ENCODE measurements around the gene GLDC. TPM values are rescaled to one million over a fixed set of nuclear protein-coding genes. Genes with fewer than 3 reads are reported as not detected.

GLDC gene
- total and polyA plus RNA-seq, 2 donors (not counting 1 experiment from before 2014, with no cell fraction given), result 0.71 to 0.86 TPM

- DNase-seq (no peak), ATAC-seq (ENCODE audit: low read depth) (no peak)
- ChIA-PET CTCF (no interaction called here), POLR2A (no interaction called here)
- Histone ChIP-seq H4K20me1 (ENCODE audit: control insufficient read depth, insufficient read depth, low read length, poor library complexity, severe bottlenecking) (no peaks in the 10 kb centered on the region), H3K9me3 (ENCODE audit: control extremely low read depth in 1 of 3, control insufficient read depth in 2 of 3, insufficient read depth in 1 of 3, low read length in 2 of 3) (peaks cover 0 to 3% (median 0%) of the 10 kb centered on the region in 3 donors), H3K4me3 (ENCODE audit: control extremely low read depth in 1 of 5, extremely low read depth in 1 of 5, insufficient read depth in 1 of 5, low read depth in 2 of 5, low read length in 4 of 5) (no peak overlapping the region), H3K27me3 (replicated peaks in 1 of 4; ENCODE audit: control extremely low read depth in 1 of 4, control insufficient read depth in 3 of 4, insufficient read depth in 4 of 4, low read length in 3 of 4) (peaks cover 0 to 4% (median 0%) of the 10 kb centered on the region in 4 experiments), H3K4me2 (replicated peaks; ENCODE audit: low read depth, low read length, poor library complexity, severe bottlenecking) (no peak overlapping the region), H3K27ac (ENCODE audit: low read length in 2 of 2) (no peak overlapping the region), H3K79me2 (ENCODE audit: control insufficient read depth, insufficient read depth, low read length) (no peaks in the 10 kb centered on the region), H3K36me3 (replicated peaks in 1 of 2; ENCODE audit: control extremely low read depth in 1 of 2, control insufficient read depth in 1 of 2, extremely low read depth in 1 of 2, insufficient read depth in 2 of 2, low read length in 1 of 2) (no peaks in the 10 kb centered on the region), H2AFZ (ENCODE audit: insufficient read depth, low read depth, low read length, poor library complexity, severe bottlenecking) (no peak overlapping the region), H3K4me1 (ENCODE audit: control insufficient read depth in 2 of 2, insufficient read depth in 2 of 2, low read length in 2 of 2) (peaks cover 0 to 4% of the 10 kb centered on the region in 2 donors), H3K9ac (ENCODE audit: low read length) (no peak overlapping the region)
- peaks cover 14% of the 10 kb centered on the region for H3K4me1 Mint-ChIP-seq
- H3K27ac Mint-ChIP-seq, result no peak overlapping the region
- H3K4me3 Mint-ChIP-seq, result no peak overlapping the region
- H3K27me3 Mint-ChIP-seq, result no peaks in the 10 kb centered on the region
- no peaks in the 10 kb centered on the region for H3K9me3 Mint-ChIP-seq (ENCODE audit: insufficient read depth)
- 95% methylated on average over 4 of the region's 6 CpGs for WGBS (ENCODE audit: insufficient coverage)
- TF ChIP-seq CTCF (IDR thresholded peaks at IDR 0.05), result no peak
- no peak for TF ChIP-seq EZH2 (IDR thresholded peaks at IDR 0.05; ENCODE audit: borderline replicate concordance, insufficient read depth, low read depth, low read length, poor library complexity, severe bottlenecking)
- intact Hi-C loops (cut with micrococcal nuclease), result no loop called here
Measured at GRCh38 chr9:6619909-6620308, 25.6 kb downstream of the GLDC start.

GRCh38 chr9:6616951-6617602 is 28.5 kb downstream of the GLDC start:
- Histone ChIP-seq H3K9ac (ENCODE audit: low read length) (no peak overlapping the region), H3K36me3 (replicated peaks in 1 of 2; ENCODE audit: control extremely low read depth in 1 of 2, control insufficient read depth in 1 of 2, extremely low read depth in 1 of 2, insufficient read depth in 2 of 2, low read length in 1 of 2) (no peaks in the 10 kb centered on the region), H3K4me1 (ENCODE audit: control insufficient read depth in 2 of 2, insufficient read depth in 2 of 2, low read length in 2 of 2) (peaks cover 0 to 4% of the 10 kb centered on the region in 2 donors), H4K20me1 (ENCODE audit: control insufficient read depth, insufficient read depth, low read length, poor library complexity, severe bottlenecking) (no peaks in the 10 kb centered on the region), H2AFZ (ENCODE audit: insufficient read depth, low read depth, low read length, poor library complexity, severe bottlenecking) (no peak overlapping the region), H3K27ac (ENCODE audit: low read length in 2 of 2) (no peak overlapping the region), H3K4me3 (ENCODE audit: control extremely low read depth in 1 of 5, extremely low read depth in 1 of 5, insufficient read depth in 1 of 5, low read depth in 2 of 5, low read length in 4 of 5) (no peak overlapping the region), H3K79me2 (ENCODE audit: control insufficient read depth, insufficient read depth, low read length) (no peaks in the 10 kb centered on the region), H3K9me3 (ENCODE audit: control extremely low read depth in 1 of 3, control insufficient read depth in 2 of 3, insufficient read depth in 1 of 3, low read length in 2 of 3) (peaks cover 0 to 3% (median 0%) of the 10 kb centered on the region in 3 donors), H3K4me2 (replicated peaks; ENCODE audit: low read depth, low read length, poor library complexity, severe bottlenecking) (no peak overlapping the region), H3K27me3 (replicated peaks in 1 of 4; ENCODE audit: control extremely low read depth in 1 of 4, control insufficient read depth in 3 of 4, insufficient read depth in 4 of 4, low read length in 3 of 4) (no peaks in the 10 kb centered on the region)
- H3K4me3 Mint-ChIP-seq, result no peak overlapping the region
- intact Hi-C loops (cut with micrococcal nuclease), result no loop called here
- WGBS (ENCODE audit: insufficient coverage), result 100% methylated on average over 1 of the region's 9 CpGs
- TF ChIP-seq EZH2 (IDR thresholded peaks at IDR 0.05; ENCODE audit: borderline replicate concordance, insufficient read depth, low read depth, low read length, poor library complexity, severe bottlenecking) (no peak), CTCF (IDR thresholded peaks at IDR 0.05) (no peak)
- CTCF ChIA-PET, result no interaction called here
- POLR2A ChIA-PET, result no interaction called here
- H3K4me1 Mint-ChIP-seq, result peaks cover 14% of the 10 kb centered on the region
- no peak for DNase-seq
- ATAC-seq (ENCODE audit: low read depth), result no peak
- H3K27ac Mint-ChIP-seq, result no peak overlapping the region
- H3K27me3 Mint-ChIP-seq, result no peaks in the 10 kb centered on the region
- no peaks in the 10 kb centered on the region for H3K9me3 Mint-ChIP-seq (ENCODE audit: insufficient read depth)

Data from B cell (primary cell).